Epithelial cell of esophagus (primary cell): Measurements from ENCODE around the gene ACVR2B.
"Not testable (repeated sequence)": the region's sequence is repeated elsewhere in the genome, so short reads cannot be mapped to it uniquely, and the experiment has no call there.

Experiments
- DNase-seq: peaks from one replicate; pipeline ENCODE4 v3.0.0; 2010; ENCODE audit warnings: low read depth
- H3K4me3 ChIP-seq: 2 replicates; pipeline ENCODE4 v1.5.1; 2011; ENCODE audit warnings: mild to moderate bottlenecking, low read length, control low read depth
- TF ChIP-seq, protein P1 (sequence below): IDR thresholded peaks from 2 replicates; pipeline ENCODE4 v1.5.1; 2011; ENCODE audit warnings: low read depth, mild to moderate bottlenecking, low read length, control low read depth, inconsistent platforms; ENCODE audit not compliant: insufficient read depth; ENCODE audit errors: missing control alignments

Gene ACVR2B

DNA sequence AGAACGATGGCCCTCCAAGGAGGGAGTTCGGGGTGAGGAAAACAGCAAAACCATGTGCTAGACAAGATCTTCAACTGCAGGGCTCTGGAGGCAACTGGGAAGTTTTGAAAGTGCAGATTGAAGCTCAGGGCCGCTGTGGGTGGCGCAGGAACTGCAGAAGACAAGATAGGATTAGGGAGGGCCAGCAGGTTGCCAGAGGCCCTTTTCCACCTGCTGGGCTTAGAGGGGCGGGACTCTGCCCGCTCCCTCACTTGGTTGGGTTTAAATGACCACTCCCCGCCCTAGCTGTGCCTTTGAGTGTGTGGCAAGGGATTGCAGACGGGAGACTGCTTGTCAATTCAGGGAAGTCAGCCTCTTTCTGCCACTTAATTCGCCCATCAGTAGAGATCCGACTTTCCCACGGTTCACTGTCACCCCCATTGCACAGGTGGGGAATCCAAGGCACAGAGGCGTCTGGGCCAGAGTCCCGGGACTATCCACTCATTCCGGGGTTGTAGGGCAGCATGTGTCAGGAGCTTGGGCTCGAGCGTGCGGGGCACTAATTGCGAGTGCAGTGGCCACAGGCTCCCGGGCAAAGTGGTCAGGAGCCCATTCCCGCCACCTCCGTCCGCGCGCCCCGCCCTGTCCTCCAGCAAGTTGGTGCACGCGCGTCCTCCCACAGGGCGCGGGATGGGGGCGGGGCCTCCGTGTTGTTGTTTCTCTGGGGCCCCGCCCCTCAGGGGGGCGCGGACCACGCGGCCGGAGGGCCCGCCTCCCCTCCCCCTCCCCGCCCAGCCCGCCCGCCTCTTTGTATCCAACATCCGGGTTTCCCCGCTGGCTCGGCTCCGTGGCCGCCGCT, at the start of gene ACVR2B:
ACVR2B (plus strand) TSS at position 816 of the 838 bp plus-strand sequence. CDS start 433 bp downstream, outside the sequence.
- DNase-seq, result peak; percentile 69

DNA sequence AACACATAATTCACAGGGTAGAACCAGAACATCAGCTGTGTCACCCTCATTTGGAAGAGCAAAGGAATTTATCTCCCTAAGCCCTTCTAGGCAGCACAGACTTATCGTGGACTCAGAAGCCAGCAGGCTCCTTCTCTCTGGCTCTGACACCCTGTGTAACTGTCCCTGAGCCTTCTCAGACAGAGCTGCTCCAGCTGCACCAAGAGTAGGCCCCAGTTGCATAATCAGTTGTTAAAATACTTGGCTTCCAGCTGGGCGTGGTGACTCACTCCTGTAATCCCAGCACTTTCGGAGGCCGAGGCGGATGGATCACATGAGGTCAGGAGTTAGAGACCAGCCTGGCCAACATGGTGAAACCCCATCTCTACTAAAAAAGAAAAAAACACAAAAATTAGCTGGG, 49.4 kb upstream of the ACVR2B start:
- peak; percentile 35 for DNase-seq
- TF ChIP-seq, protein P1, sequence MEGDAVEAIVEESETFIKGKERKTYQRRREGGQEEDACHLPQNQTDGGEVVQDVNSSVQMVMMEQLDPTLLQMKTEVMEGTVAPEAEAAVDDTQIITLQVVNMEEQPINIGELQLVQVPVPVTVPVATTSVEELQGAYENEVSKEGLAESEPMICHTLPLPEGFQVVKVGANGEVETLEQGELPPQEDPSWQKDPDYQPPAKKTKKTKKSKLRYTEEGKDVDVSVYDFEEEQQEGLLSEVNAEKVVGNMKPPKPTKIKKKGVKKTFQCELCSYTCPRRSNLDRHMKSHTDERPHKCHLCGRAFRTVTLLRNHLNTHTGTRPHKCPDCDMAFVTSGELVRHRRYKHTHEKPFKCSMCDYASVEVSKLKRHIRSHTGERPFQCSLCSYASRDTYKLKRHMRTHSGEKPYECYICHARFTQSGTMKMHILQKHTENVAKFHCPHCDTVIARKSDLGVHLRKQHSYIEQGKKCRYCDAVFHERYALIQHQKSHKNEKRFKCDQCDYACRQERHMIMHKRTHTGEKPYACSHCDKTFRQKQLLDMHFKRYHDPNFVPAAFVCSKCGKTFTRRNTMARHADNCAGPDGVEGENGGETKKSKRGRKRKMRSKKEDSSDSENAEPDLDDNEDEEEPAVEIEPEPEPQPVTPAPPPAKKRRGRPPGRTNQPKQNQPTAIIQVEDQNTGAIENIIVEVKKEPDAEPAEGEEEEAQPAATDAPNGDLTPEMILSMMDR, result no peak
- H3K4me3 ChIP-seq, result no peak overlapping the region

More for the DNA sequence above, at the start of gene ACVR2B:
- TF ChIP-seq, protein P1, result no peak
- H3K4me3 ChIP-seq, result peak within 1 kb of the TSS; percentile 61

- no peak overlapping the region for H3K4me3 ChIP-seq
- TF ChIP-seq, protein P1, result no peak
- no peak for DNase-seq
Observed at GRCh38 chr3:38411591-38411990, 42.1 kb upstream of the ACVR2B start.

- not testable (repeated sequence) for DNase-seq, H3K4me3 ChIP-seq
Observed at GRCh38 chr3:38420758-38421157, 32.9 kb upstream of the ACVR2B start.

DNA sequence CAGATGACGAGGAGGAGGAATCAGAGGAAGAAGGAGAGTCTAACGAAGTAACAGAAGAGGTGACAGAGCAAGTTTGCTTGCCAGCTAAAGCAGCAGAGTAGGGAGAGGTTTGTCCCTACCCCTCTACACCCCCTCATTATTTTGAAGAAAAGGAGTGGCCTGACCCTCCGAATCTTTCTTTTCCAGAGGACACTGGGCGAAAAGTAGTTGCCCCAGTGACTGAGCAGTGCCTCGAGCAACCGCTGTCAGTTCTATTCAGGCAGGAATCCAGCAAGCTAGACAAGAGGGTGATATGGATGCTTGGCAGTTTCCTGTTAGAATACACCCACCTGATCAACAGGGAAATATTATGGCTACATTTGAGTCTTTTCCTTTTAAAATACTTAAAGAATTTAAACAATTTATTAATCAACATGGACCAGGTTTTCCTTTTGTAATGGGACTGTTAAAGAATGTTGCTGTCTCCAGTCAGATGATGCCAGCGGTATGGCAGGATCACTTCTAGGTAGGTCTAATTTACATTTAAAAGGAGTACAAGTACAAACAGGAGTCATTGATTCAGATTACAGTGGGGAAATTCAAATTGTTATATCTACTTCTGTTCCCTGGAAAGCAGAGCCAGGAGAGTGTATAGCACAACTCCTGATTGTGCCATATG, 31.9 kb upstream of the ACVR2B start:
- TF ChIP-seq, protein P1, result no peak
- DNase-seq, result peak; percentile 34
- no peak overlapping the region for H3K4me3 ChIP-seq

DNA sequence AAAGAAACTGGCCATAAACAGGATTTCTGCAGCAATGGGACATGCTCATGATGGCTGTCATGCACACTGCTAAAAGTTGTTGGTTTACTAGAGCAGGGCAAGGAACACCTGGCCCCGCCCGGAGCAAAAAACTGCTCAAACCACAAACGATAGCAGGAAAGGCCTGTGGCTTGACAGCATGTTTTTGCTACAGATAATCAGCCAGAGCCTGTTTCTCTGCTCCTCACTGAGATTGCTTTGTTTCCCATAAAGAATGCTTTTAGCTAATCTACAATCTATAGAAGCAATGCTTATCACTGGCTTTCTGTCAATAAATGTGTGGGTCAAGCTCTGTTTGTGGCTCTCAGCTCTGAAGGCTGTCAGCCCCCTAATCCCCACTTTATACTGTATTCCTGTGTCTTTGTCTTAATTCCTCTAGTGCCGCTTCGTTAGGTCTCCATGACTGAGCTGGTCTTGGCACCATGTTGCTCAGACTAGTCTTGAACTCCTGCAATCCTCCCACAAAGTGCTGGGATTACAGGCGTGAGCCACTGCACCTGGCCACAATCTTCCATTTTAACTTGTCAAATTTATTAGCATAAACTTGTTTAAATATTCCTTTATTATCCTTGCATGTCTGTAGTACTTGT, 26.8 kb upstream of the ACVR2B start:
- peak; percentile 27 for DNase-seq
- H3K4me3 ChIP-seq, result not testable (repeated sequence)

GRCh38 chr3:38432871-38433658, 20.6 kb upstream of the ACVR2B start:
- not testable (repeated sequence) for H3K4me3 ChIP-seq, DNase-seq

GRCh38 chr3:38433661-38434060, 20.0 kb upstream of the ACVR2B start:
- not testable (repeated sequence) for DNase-seq, H3K4me3 ChIP-seq

- peak; percentile 50 for DNase-seq
- not testable (repeated sequence) for H3K4me3 ChIP-seq
Observed at GRCh38 chr3:38438436-38439069, 15.1 kb upstream of the ACVR2B start.

DNA sequence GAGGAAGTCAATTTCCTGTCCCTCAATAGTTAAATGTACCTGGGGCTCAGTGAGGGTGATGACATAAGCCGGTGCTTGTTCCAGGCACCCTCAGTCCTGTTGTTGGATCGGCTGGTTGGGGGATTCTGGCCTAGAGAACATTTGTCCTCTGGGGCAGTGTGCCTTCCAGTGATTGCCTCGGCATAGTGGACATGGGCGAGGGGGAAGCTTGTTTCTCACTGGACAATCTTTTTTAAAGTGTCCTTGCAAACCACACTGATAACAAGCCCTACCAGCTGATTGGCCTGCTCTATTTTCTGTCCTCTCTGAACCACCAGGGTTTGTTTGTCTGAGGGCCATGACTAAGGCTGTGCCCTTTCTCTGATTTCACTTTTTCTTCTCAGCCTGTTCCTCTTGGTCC, 10.5 kb upstream of the ACVR2B start:
- H3K4me3 ChIP-seq, DNase-seq: not testable (repeated sequence)
